Ectodermal cell (in vitro differentiated cells): ENCODE measurements around the gene PSMD5.
A peak's percentile ranks its signal among the peaks of the same experiment; 100 is the strongest.

ENCODE experiments used
- H3K27ac ChIP-seq: 2 replicates; pipeline ENCODE4 v1.7.0; 2013; ENCODE audit warnings: mild to moderate bottlenecking, low read depth, low read length; ENCODE audit not compliant: insufficient read depth, poor library complexity, severe bottlenecking
- H3K27me3 ChIP-seq: 2 replicates; pipeline ENCODE4 v1.7.0; 2013; ENCODE audit warnings: mild to moderate bottlenecking, low read length; ENCODE audit not compliant: insufficient read depth, control insufficient read depth, poor library complexity, severe bottlenecking
- H3K36me3 ChIP-seq: one replicate; pipeline ENCODE4 v1.7.0; 2013; ENCODE audit warnings: low read length; ENCODE audit not compliant: control insufficient read depth, insufficient read depth
- H3K4me1 ChIP-seq: one replicate; pipeline ENCODE4 v1.7.0; 2013; ENCODE audit warnings: low read length; ENCODE audit not compliant: control insufficient read depth, insufficient read depth
- H3K4me3 ChIP-seq: 2 replicates; pipeline ENCODE4 v1.7.0; 2013; ENCODE audit warnings: low read depth, low read length, control low read depth; ENCODE audit not compliant: insufficient read depth
- H3K9me3 ChIP-seq: 2 replicates; pipeline ENCODE4 v1.7.0; 2013; ENCODE audit warnings: mild to moderate bottlenecking, low read length, moderate library complexity; ENCODE audit not compliant: control insufficient read depth
- WGBS, 2 experiments: methylation state at CpG; one replicate each; pipeline ENCODE4 v1.1.7; 2013; ENCODE audit warnings: missing lambda C conversion rate in 2 of 2; 5-methylcytosine and 5-hydroxymethylcytosine counted together

The PSMD5 gene

DNA sequence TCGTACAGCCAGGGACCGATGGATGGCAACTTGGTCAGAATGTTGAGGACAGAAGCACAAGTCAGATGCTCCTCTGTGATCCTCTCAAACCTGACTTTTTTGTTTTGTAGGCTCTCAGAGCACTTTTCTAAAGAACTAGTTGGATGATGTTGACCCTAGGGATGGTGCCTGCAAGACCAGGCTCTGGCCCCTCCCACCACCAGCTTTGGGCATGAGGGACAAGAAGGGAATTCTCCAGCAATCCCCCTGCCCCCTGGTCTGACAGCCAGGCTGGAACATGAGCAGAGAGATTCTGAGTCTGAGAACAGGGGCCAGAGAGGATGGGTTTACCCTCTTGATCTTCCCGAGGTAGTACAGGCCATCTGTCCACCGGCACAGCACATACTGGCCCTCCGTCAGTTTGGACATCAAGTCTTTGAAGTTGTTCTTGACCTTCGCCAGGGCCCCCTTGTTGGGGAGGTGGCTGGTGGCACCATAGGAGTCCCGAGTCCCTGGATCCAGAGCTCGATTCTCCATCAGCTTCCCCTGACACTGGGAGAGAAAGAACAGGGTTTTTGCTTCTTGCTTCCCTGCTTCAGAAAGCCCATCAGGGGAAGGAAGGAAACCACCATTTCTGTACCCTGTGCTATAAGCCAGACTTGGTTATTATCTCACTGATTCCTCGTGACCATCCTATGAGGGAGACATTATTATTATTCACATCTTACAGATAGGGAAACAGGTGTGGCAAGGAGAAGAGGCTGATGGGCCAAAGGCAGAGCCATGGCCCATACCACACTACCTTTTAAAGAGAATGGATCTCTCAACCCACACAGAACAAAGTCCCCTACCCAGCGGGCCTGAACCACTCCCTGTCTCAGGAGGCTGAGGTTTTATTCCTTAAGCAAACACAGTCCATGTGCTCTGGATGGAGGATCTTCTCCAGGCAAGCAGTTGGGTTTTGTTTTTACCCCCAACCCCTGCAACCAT is 31.8 kb upstream of the PSMD5 start:
- 92 to 94% methylated on average over 9 to 10 of the region's 10 CpGs for WGBS, 2 experiments
- no peaks in the 10 kb centered on the region for H3K36me3 ChIP-seq
- peaks cover 26% of the 10 kb centered on the region for H3K27me3 ChIP-seq
- H3K4me3 ChIP-seq, result no peak overlapping the region
- H3K9me3 ChIP-seq, result no peaks in the 10 kb centered on the region
- no peak overlapping the region for H3K27ac ChIP-seq
- peaks cover 4% of the 10 kb centered on the region for H3K4me1 ChIP-seq

DNA sequence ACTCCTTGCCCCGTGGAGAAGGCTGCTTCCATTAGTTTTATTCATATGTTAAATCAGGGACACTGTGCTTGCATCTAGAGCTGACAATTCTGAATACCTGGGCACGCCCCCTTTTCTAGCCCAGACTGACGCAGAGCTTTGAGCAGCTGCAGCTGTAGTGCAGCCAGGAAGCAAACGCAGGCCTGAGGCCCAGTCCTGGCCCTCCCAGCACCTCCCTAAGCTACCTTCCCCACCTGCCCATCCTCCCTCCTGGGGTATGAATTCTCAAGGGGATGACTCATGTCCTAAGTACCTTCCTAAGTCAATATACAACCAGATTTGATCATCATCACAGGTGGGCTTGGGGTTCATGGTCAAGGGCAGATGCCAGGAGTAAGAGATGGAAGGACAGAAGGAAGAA is 30.8 kb upstream of the PSMD5 start:
- Histone ChIP-seq H3K27me3 (peaks cover 25% of the 10 kb centered on the region), H3K4me1 (peaks cover 4% of the 10 kb centered on the region)
- 27 to 45% methylated on average over 4 of the region's 4 CpGs for WGBS, 2 experiments

DNA sequence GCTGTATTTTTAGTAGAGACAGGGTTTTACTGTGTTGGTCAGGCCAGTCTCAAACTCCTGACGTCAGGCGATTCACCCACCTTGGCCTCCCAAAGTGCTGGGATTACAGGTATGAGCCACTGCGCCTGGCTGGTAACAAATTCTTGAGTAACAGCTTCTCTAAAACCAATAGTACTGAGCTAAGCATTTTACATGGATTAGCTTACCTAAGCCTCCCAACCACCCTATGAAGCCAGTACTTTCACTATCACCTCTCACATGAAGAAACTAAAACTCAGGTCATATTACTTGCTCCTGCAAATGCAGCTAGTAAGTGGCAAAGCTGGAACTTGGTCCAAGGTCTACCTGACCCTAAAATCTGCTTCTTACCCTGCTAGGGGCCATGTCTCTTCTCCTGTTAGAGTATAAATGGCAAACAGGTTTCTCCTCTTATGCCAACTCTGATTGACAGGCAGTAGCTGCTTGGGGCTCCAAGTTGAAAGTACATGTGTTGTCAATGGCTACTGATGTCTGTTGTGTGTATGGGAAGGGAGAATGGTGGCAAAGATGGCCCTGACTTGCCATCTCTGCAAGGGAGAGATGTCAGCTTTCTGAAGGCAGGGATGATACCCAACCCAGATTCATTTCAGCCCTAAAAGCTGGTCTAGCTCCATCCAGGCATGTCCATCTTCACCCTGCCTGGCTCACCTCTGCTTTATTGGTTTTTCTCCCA is 30.2 kb upstream of the PSMD5 start:
- 88 to 89% methylated on average over 3 of the region's 3 CpGs for WGBS, 2 experiments
- H3K4me1 ChIP-seq, result peaks cover 4% of the 10 kb centered on the region
- H3K36me3 ChIP-seq, result no peaks in the 10 kb centered on the region
- no peaks in the 10 kb centered on the region for H3K9me3 ChIP-seq
- no peak overlapping the region for H3K27ac ChIP-seq
- peaks cover 20% of the 10 kb centered on the region for H3K27me3 ChIP-seq
- H3K4me3 ChIP-seq, result no peak overlapping the region

More for the DNA sequence above, 30.8 kb upstream of the PSMD5 start:
- H3K4me3 ChIP-seq, result no peak overlapping the region
- no peaks in the 10 kb centered on the region for H3K36me3 ChIP-seq
- H3K27ac ChIP-seq, result no peak overlapping the region
- no peaks in the 10 kb centered on the region for H3K9me3 ChIP-seq

DNA sequence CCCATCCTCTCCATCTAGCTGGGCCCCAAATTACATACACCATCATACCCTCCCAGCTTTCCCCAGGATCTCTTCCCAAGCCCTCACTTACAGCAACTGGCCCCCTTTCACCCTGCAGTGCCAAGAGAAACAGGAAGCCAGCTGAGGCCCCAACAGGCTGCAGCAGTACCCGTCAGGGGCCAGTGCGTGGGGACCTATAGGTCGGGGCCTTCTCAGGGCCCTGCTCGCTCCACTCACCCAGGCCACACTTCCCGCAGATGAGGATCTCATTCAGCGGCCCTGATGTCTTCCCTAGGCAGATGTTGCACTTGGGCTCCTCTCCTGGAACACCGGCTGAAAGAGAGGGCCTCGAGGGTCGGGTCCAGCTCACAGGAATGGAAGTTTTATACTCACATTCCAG is 27.5 kb upstream of the PSMD5 start:
- no peaks in the 10 kb centered on the region for H3K36me3 ChIP-seq
- 93% methylated on average over 9 of the region's 9 CpGs for WGBS, 2 experiments

DNA sequence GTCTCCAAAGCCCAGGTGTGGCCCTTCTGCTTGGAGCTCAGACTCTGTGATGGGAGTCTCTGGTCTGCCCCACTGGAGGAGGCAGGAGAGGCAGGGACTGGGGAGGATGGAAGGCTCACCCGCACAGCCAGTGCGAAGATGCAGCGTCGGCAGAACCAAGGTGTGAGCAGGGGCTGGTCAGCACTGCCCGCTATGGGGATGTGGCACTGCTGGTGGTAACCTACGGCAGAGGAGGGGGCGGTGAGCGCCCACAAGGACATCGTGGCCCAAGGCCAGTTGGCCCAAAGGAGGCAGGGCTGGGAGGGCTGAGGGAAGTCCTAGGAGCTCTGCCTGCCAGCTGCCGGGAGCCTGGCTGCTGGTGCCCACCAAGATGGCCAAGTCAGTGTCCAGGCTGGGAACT is 27.0 kb upstream of the PSMD5 start:
- Histone ChIP-seq H3K27me3 (no peaks in the 10 kb centered on the region), H3K4me3 (no peak overlapping the region), H3K27ac (no peak overlapping the region), H3K36me3 (no peaks in the 10 kb centered on the region), H3K4me1 (no peaks in the 10 kb centered on the region), H3K9me3 (no peaks in the 10 kb centered on the region)
- 94 to 97% methylated on average over 10 of the region's 10 CpGs for WGBS, 2 experiments

More for the DNA sequence above, 27.5 kb upstream of the PSMD5 start:
- H3K4me1 ChIP-seq, result no peaks in the 10 kb centered on the region
- no peak overlapping the region for H3K27ac ChIP-seq
- no peak overlapping the region for H3K4me3 ChIP-seq
- no peaks in the 10 kb centered on the region for H3K9me3 ChIP-seq
- no peaks in the 10 kb centered on the region for H3K27me3 ChIP-seq

DNA sequence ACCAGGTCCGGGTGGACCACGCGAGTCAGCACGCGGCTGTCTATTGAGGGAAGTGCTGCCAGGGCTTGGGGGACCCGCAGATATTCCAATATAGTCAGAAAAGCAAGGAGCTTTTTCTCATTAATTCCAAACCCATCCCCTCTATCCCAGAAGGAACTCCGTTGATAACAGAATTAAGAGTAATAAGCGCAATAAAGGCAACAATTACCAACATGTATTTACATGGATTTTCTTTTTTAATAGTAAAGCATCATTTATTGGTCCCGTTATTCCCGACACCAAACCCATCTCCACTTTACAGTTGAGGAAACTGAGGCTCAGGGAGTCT is 26.6 kb upstream of the PSMD5 start:
- Histone ChIP-seq H3K36me3 (no peaks in the 10 kb centered on the region), H3K4me1 (no peaks in the 10 kb centered on the region), H3K4me3 (peak overlapping the region; percentile 41), H3K27ac (no peak overlapping the region), H3K27me3 (no peaks in the 10 kb centered on the region), H3K9me3 (no peaks in the 10 kb centered on the region)
- 50 to 51% methylated on average over 10 of the region's 10 CpGs for WGBS, 2 experiments

DNA sequence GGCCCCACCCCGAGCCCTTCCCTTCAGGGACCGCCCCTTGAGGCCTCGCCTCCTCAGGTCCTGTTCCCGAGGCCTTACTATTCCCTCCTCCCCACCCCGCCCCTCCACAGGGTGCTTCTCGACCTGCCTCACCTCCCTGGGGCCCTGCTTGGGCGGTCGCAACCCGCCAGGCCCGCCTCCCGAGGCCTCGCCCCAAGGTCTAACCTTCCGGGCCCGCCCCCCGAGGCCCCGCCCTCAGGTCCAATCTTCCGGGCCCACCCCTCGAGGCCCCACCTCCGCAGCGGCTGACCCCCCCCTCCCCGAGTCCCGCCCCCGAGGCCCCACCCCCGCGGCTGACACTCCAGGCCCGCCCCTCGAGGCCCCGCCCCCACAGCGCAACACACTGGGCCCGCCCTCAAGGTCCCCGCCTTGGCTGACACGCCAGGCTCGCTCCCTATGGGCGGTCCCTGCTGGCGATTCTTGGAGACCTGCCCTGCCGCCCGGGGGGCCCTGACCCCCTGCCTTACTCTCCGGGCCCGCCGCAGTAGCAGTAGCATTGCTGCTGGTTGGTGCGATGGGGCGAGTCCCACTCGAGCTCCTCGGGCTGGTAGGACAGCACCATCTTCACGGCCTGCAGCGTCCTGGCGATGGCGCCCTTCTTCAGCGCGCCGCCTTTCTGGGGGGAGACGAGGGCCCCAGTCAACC is 26.1 kb upstream of the PSMD5 start:
- 6 to 10% methylated on average over 45 to 50 of the region's 52 CpGs for WGBS, 2 experiments
- Histone ChIP-seq H3K27me3 (no peaks in the 10 kb centered on the region), H3K27ac (no peak overlapping the region), H3K4me3 (peak overlapping the region; percentile 41), H3K4me1 (no peaks in the 10 kb centered on the region), H3K9me3 (no peaks in the 10 kb centered on the region), H3K36me3 (no peaks in the 10 kb centered on the region)

DNA sequence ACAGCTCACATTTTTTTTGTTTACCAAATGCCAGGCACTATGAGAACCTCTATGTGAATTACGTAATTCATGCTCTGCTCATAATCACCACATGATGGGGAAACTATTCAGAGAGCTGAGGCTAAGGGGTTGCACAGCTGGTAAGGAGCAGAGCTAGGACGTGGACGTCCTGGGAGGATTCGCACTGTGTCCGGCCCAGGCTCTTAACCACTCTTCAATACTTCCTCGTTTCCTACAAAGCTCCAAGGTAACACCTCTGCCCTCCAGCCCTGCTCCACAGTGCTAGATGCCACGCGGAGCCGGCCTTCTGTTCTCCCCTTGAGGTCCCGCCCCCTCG is 25.6 kb upstream of the PSMD5 start:
- WGBS, 2 experiments, result 29 to 34% methylated on average over 11 of the region's 11 CpGs
- H3K4me3 ChIP-seq, result peak overlapping the region; percentile 40
- no peaks in the 10 kb centered on the region for H3K36me3 ChIP-seq
- H3K27ac ChIP-seq, result no peak overlapping the region
- no peaks in the 10 kb centered on the region for H3K27me3 ChIP-seq
- no peaks in the 10 kb centered on the region for H3K4me1 ChIP-seq
- no peaks in the 10 kb centered on the region for H3K9me3 ChIP-seq

DNA sequence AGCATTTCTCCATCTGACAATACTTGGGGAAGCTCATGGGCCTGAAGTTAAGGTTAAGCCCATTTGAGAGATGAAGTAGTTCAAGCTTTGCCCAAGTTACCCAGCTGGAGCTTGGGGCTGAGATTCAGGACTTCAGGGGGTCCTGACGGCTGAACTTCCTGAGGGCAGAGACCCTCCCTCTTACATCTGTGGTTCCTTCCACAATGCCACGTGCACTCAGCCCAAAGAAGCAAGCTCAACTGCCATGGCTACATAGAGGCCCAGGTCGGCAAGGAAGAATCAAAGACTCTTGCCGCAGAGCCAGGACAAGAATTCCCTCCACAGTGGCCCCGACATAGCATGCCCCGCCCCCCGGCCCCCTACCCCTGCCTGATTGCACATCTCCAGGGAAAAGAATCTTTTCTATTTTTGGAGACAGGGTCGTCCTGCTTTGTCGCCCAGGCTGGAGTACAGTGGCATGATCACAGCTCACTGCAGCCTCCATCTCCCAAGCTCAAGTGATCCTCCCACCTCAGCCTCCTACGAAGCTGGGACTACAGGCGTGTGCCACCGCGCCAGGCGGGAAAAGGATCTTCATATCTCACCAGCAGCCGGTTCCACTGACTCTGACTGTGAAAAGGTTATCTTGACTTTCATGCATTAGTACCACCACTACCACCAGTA is 25.1 kb upstream of the PSMD5 start:
- no peaks in the 10 kb centered on the region for H3K27me3 ChIP-seq
- no peaks in the 10 kb centered on the region for H3K9me3 ChIP-seq
- no peaks in the 10 kb centered on the region for H3K4me1 ChIP-seq
- no peaks in the 10 kb centered on the region for H3K36me3 ChIP-seq
- 93% methylated on average over 15 of the region's 15 CpGs for WGBS, 2 experiments
- no peak overlapping the region for H3K27ac ChIP-seq
- H3K4me3 ChIP-seq, result peak overlapping the region; percentile 40

DNA sequence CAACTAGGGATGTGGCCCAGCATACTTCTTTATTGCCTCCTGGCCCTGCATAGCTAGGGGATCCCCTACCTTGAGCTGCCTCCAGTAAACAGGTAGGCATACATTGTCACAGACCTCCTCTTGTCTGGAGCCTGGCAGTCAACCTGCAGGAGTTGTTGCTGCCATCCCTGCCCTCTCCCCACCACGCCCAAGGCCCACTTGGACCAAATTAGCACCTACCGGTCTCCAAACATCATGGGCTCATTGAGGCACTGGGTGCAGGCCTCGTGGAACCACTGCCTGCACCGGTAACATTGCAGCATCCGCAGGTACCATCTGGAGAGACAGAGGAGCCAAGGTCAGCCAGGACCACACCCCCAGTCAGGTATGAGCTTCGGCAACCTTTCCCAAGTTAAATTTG is 23.9 kb upstream of the PSMD5 start:
- H3K27me3 ChIP-seq, result no peaks in the 10 kb centered on the region
- H3K4me3 ChIP-seq, result no peak overlapping the region
- no peaks in the 10 kb centered on the region for H3K36me3 ChIP-seq
- no peak overlapping the region for H3K27ac ChIP-seq
- WGBS, 2 experiments, result 89 to 95% methylated on average over 6 of the region's 6 CpGs
- no peaks in the 10 kb centered on the region for H3K4me1 ChIP-seq
- H3K9me3 ChIP-seq, result no peaks in the 10 kb centered on the region
